HL-60 (cell line): ENCODE measurements around the gene WDR1.

ENCODE experiments used
- CTCF ChIP-seq: IDR thresholded peaks from one replicate; pipeline ENCODE4 v1.5.1; 2011; ENCODE audit warnings: low read length, control low read depth, inconsistent platforms; ENCODE audit not compliant: insufficient read depth
- GABPA ChIP-seq: IDR thresholded peaks from 2 replicates; pipeline ENCODE4 v1.6.1; 2012; ENCODE audit warnings: low read depth
- POLR2AphosphoS5 ChIP-seq: IDR thresholded peaks from 2 replicates; pipeline ENCODE4 v1.6.1; 2012; ENCODE audit warnings: low read depth
- REST ChIP-seq: IDR thresholded peaks from 2 replicates; pipeline ENCODE4 v1.6.1; 2012; ENCODE audit warnings: low read depth; ENCODE audit not compliant: insufficient replicate concordance
- SPI1 ChIP-seq: IDR thresholded peaks from 2 replicates; pipeline ENCODE4 v1.6.1; 2012; ENCODE audit warnings: low read depth, mild to moderate bottlenecking, borderline replicate concordance

GRCh38 chr4:10097906-10098779 is 18.5 kb downstream of the WDR1 start:
- TF ChIP-seq CTCF (no peak), POLR2AphosphoS5 (no peak), REST (no peak), GABPA (no peak), SPI1 (no peak)
